Measurements from ENCODE around the gene SEC61G.

SEC61G gene

GRCh38 chr7:54758702-54759592, at the start of gene SEC61G:
SEC61G (minus strand) TSS chr7:54759211; CDS start chr7:54757588, 1,623 bp downstream.
- DNase-seq = peak; percentile 98

GRCh38 chr7:54802841-54803240, 43.8 kb upstream of the SEC61G start:
- no peak for DNase-seq

- no peak for DNase-seq
Measured at GRCh38 chr7:54802114-54802513, 43.1 kb upstream of the SEC61G start.

GRCh38 chr7:54799792-54800191, 40.8 kb upstream of the SEC61G start:
- no peak for DNase-seq

GRCh38 chr7:54798530-54798929, 39.5 kb upstream of the SEC61G start:
- DNase-seq = no peak

- no peak for DNase-seq
Measured at GRCh38 chr7:54796853-54797252, 37.8 kb upstream of the SEC61G start.

GRCh38 chr7:54796150-54796549, 37.1 kb upstream of the SEC61G start:
- DNase-seq = no peak

- DNase-seq = no peak
Measured at GRCh38 chr7:54792383-54792782, 33.4 kb upstream of the SEC61G start.

GRCh38 chr7:54788664-54789063, 29.7 kb upstream of the SEC61G start:
- peak; percentile 74 for DNase-seq

GRCh38 chr7:54785261-54785660, 26.2 kb upstream of the SEC61G start:
- no peak for DNase-seq

GRCh38 chr7:54783952-54784351, 24.9 kb upstream of the SEC61G start:
- DNase-seq = no peak

- no peak for DNase-seq
Measured at GRCh38 chr7:54782829-54783228, 23.8 kb upstream of the SEC61G start.

GRCh38 chr7:54782314-54782713, 23.3 kb upstream of the SEC61G start:
- DNase-seq = no peak

- DNase-seq = no peak
Measured at GRCh38 chr7:54781134-54781920, 22.3 kb upstream of the SEC61G start.

- DNase-seq = no peak
Measured at GRCh38 chr7:54780490-54780889, 21.5 kb upstream of the SEC61G start.

- DNase-seq = no peak
Measured at GRCh38 chr7:54778696-54779540, 19.9 kb upstream of the SEC61G start.

GRCh38 chr7:54778166-54778565, 19.2 kb upstream of the SEC61G start:
- no peak for DNase-seq

- no peak for DNase-seq
Measured at GRCh38 chr7:54774785-54775740, 16.1 kb upstream of the SEC61G start.

GRCh38 chr7:54773472-54774399, 14.7 kb upstream of the SEC61G start:
- DNase-seq = peak; percentile 89

GRCh38 chr7:54769203-54769602, 10.2 kb upstream of the SEC61G start:
- no peak for DNase-seq

GRCh38 chr7:54764861-54765260, 5.8 kb upstream of the SEC61G start:
- DNase-seq = no peak

Measured in right hindlimb (tissue), 1 donor.